MM.1S (cell line): ENCODE measurements around the gene BANK1.

Source experiments
- EZH2 ChIP-seq: fragments of 300-600 bp; sonication (generic); optimal IDR thresholded peaks from 2 replicates; pipeline ENCODE3; 2017; ENCODE audit warnings: low read depth, mild to moderate bottlenecking, antibody characterized with exemption, low read length, mixed read lengths
- EZH2phosphoT487 ChIP-seq: fragments of 300-600 bp; sonication (generic); IDR thresholded peaks from 2 replicates; pipeline ENCODE4 v1.6.1; 2018; ENCODE audit warnings: antibody characterized with exemption, low read length
- TF ChIP-seq, protein P1 (sequence below): fragments of 300-600 bp; sonication (generic); IDR thresholded peaks from 2 replicates; pipeline ENCODE4 v1.5.1; 2016; ENCODE audit warnings: antibody characterized with exemption, low read length, mixed read lengths

DNA sequence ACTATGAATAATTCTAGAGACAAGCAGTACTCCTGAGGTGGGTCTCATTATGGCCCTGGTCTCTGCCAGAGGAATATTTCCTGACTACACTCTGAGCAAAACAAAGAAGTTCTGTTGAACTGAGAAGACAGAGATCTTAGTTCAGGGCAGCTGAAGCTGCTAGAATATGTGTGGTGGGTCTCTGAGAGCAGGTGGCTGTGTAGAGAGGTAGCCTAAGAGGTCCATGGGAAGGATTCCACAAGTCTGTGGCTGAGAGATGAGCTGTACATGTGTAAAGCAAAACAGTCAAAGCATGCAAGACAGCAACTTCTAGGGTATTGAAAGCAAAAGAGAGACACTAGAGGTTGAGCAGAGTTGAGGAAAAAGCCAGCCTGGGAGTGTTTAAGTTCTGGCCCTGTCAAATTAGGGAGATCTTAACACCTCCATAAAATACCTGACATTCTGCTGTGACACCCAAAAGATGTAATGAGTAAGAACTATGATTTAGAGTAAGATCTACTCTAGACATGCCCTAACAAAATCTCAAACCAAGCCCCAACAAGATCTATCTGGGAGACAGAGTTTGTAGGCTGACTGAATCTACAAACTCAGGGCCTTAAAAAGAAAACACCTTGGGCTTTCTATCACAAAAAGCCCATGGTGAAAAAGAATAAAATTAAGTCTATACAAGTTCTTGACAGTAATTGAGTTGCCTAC lies 274.4 kb downstream of the BANK1 start:
- TF ChIP-seq, protein P1, sequence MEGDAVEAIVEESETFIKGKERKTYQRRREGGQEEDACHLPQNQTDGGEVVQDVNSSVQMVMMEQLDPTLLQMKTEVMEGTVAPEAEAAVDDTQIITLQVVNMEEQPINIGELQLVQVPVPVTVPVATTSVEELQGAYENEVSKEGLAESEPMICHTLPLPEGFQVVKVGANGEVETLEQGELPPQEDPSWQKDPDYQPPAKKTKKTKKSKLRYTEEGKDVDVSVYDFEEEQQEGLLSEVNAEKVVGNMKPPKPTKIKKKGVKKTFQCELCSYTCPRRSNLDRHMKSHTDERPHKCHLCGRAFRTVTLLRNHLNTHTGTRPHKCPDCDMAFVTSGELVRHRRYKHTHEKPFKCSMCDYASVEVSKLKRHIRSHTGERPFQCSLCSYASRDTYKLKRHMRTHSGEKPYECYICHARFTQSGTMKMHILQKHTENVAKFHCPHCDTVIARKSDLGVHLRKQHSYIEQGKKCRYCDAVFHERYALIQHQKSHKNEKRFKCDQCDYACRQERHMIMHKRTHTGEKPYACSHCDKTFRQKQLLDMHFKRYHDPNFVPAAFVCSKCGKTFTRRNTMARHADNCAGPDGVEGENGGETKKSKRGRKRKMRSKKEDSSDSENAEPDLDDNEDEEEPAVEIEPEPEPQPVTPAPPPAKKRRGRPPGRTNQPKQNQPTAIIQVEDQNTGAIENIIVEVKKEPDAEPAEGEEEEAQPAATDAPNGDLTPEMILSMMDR: no peak
- TF ChIP-seq EZH2 (no peak), EZH2phosphoT487 (no peak)
